Upper lobe of left lung (tissue), 4 donors: ENCODE data around the gene MAST4.

Experiments
- EP300 ChIP-seq, 4 donors: sonication (generic); formaldehyde crosslinking; IDR thresholded peaks; one replicate each; pipeline ENCODE4 v1.5.1; 2017; ENCODE audit warnings: antibody characterized with exemption in 4 of 4, control low read depth in 2 of 4
- POLR2A ChIP-seq, 4 donors: fragments of 450-650 bp; IDR thresholded peaks; one replicate each; pipeline ENCODE4 v1.5.1; 2016 to 2017; ENCODE audit warnings: antibody characterized with exemption in 4 of 4, mild to moderate bottlenecking in 2 of 4
- TF ChIP-seq, protein P1 (sequence below), 6 experiments: fragments of 450-650 bp in 4 of 6; fragments of 200-600 bp in 2 of 6; sonication (generic) in 2 of 6; IDR thresholded peaks; one replicate each; pipeline ENCODE4 v1.5.1; 2016 to 2019; ENCODE audit warnings: antibody characterized with exemption in 6 of 6

DNA sequence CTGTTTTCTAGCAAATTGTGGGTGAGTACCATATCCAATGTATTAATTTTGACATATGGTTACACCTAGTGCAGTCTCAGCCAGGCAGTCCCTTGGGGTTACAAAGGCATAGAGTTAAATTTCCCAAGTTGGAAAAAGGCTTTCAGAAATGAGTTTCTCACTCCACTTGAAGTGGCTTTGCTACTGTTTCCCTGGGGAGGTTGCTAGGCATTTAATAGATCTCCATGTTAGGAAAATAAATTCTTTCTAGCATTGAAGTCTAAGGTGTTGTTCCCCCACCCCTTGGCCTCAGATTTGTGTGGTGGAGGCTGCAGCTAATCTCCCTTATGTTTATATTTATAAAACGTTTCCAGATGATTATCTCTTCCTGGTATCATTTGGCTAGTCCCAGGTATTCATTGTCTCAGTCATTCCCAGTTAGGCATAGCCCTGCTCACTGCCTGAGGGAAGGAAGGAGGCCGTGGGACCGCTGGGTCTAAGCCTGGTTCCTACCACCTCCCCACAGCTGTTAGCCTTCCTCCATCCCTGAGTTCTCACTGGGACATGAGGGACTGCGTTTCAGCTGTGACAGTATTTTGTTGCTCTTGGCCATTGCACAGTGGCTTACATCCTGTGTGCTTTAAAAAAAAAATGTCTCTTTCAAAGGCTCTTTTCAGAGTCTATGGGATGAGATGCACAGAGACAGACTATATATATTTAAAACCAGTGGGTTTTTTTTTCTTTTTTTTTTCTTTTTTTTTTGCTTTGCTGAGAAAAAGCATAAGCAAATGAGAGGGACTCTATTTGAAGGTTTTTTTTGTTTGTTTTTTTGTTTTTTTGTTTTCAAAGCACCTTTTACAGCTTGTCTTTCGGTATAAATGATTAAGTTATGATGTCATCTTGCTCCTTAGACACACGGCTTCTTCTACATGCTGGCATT lies 121.5 kb downstream of the MAST4 start:
- TF ChIP-seq, protein P1, sequence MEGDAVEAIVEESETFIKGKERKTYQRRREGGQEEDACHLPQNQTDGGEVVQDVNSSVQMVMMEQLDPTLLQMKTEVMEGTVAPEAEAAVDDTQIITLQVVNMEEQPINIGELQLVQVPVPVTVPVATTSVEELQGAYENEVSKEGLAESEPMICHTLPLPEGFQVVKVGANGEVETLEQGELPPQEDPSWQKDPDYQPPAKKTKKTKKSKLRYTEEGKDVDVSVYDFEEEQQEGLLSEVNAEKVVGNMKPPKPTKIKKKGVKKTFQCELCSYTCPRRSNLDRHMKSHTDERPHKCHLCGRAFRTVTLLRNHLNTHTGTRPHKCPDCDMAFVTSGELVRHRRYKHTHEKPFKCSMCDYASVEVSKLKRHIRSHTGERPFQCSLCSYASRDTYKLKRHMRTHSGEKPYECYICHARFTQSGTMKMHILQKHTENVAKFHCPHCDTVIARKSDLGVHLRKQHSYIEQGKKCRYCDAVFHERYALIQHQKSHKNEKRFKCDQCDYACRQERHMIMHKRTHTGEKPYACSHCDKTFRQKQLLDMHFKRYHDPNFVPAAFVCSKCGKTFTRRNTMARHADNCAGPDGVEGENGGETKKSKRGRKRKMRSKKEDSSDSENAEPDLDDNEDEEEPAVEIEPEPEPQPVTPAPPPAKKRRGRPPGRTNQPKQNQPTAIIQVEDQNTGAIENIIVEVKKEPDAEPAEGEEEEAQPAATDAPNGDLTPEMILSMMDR (IDR thresholded peaks at IDR 0.05): no peak
- TF ChIP-seq EP300 (IDR thresholded peaks at IDR 0.05): no peak
- no peak for TF ChIP-seq POLR2A (IDR thresholded peaks at IDR 0.05)
